K562 (cell line): Measurements from ENCODE around the gene SYCP2. TPM values are rescaled to one million over a fixed set of nuclear protein-coding genes. Genes with fewer than 3 reads are reported as not detected.

Experiments
- ATAC-seq: fragments of 200-7000 bp; cut with Tn5 transposase; 3 replicates; pipeline ENCODE4 v1.9.1; 2020; ENCODE audit warnings: moderate library complexity
- BruUV-seq: library from RNA; stranded (reverse); fragments of 400-500 nt; replicated peaks from 2 replicates; lab custom pipeline; 2021; lab: Mats Ljungman, UMichigan
- CTCF ChIA-PET: fragments of 300-600 bp; formaldehyde crosslinking; extraction: SDS; loops from one replicate; lab custom pipeline; 2021; ENCODE audit warnings: low intra/inter-chr PET ratio; lab: Yijun Ruan, JAX
- POLR2A ChIA-PET: fragments of 300-600, 350-650 bp; sonication (Branson Sonifier 250); formaldehyde crosslinking; extraction: SDS; loops from one replicate; lab custom pipeline; 2021; ENCODE audit warnings: antibody characterized with exemption, inconsistent platforms; lab: Yijun Ruan, JAX
- DNase-seq, 4 experiments: peaks; one replicate each; pipeline versions ENCODE4 v3.0.0 to v3.0.0-alpha.2; 2011 to 2018; ENCODE audit warnings: low spot score in 3 of 4, mixed read lengths in 3 of 4; ENCODE audit errors: extremely low read depth in 1 of 4
- FAIRE-seq: peaks from 2 replicates; lab custom pipeline; 2011; peaks lifted over from hg19 to GRCh38; lab: Jason Lieb, UNC
- H2AFZ ChIP-seq: 2 replicates; pipeline ENCODE4 v1.6.0; 2011; ENCODE audit warnings: low read depth, low read length, control low read depth, inconsistent platforms
- H3K27ac ChIP-seq: fragments of 200-600 bp; 3 replicates; pipeline ENCODE4 v1.8.0; 2011; ENCODE audit warnings: low read depth, mild to moderate bottlenecking, control low read depth, inconsistent platforms, low read length, moderate library complexity, mixed read lengths; ENCODE audit errors: extremely low read depth
- H3K27me3 ChIP-seq, 2 experiments: fragments of 300-600 bp in 1 of 2; 2 replicates in 1 of 2; 3 replicates in 1 of 2; pipeline versions ENCODE4 v1.6.0 to v1.8.0; 2011; ENCODE audit warnings: inconsistent platforms in 2 of 2, low read length in 2 of 2, mild to moderate bottlenecking in 1 of 2, mixed read lengths in 1 of 2, moderate library complexity in 1 of 2; ENCODE audit not compliant: control insufficient read depth in 2 of 2, insufficient read depth in 2 of 2
- H3K36me3 ChIP-seq: fragments of 300-600 bp; 3 replicates; pipeline ENCODE4 v1.8.0; 2011; ENCODE audit warnings: mild to moderate bottlenecking, low read length, inconsistent platforms; ENCODE audit not compliant: control insufficient read depth, insufficient read depth
- H3K4me1 ChIP-seq, 2 experiments: fragments of 200-600 bp in 1 of 2; replicated peaks in 1 of 2; 2 replicates in 1 of 2; 3 replicates in 1 of 2; pipeline versions ENCODE4 v1.5.1 to v1.8.0; 2011; ENCODE audit warnings: inconsistent platforms in 2 of 2, low read length in 2 of 2, mild to moderate bottlenecking in 1 of 2, mixed read lengths in 1 of 2, moderate library complexity in 1 of 2; ENCODE audit not compliant: control insufficient read depth in 2 of 2, insufficient read depth in 2 of 2
- H3K4me2 ChIP-seq: 2 replicates; pipeline ENCODE4 v1.6.1; 2011; ENCODE audit warnings: low read length, control low read depth, inconsistent platforms, mixed read lengths; ENCODE audit not compliant: insufficient read depth
- H3K4me3 ChIP-seq: fragments of 200-600 bp; sonication (generic), shearing (Covaris generic); 2 replicates; pipeline ENCODE4 v1.5.1; 2016; ENCODE audit warnings: control low read depth, inconsistent platforms
- H3K79me2 ChIP-seq: fragments of 200-600 bp; 3 replicates; pipeline ENCODE4 v1.8.0; 2011; ENCODE audit warnings: low read length, inconsistent platforms; ENCODE audit not compliant: control insufficient read depth, insufficient read depth
- H3K9ac ChIP-seq, 2 experiments: 2 replicates each; pipeline versions ENCODE4 v1.6.0 to v1.6.1; 2011; ENCODE audit warnings: low read depth in 2 of 2, low read length in 2 of 2, control low read depth in 1 of 2, inconsistent platforms in 1 of 2, mild to moderate bottlenecking in 1 of 2, mixed read lengths in 1 of 2; ENCODE audit not compliant: insufficient read depth in 1 of 2
- H3K9me1 ChIP-seq: one replicate; pipeline ENCODE4 v1.6.0; 2011; ENCODE audit warnings: inconsistent platforms, mild to moderate bottlenecking, low read length, moderate library complexity; ENCODE audit not compliant: control insufficient read depth, insufficient read depth
- H3K9me3 ChIP-seq: replicated peaks from 2 replicates; pipeline ENCODE4 v1.5.1; 2011; ENCODE audit warnings: low read depth, low read length, inconsistent platforms; ENCODE audit not compliant: control insufficient read depth, insufficient read depth
- H4K20me1 ChIP-seq: replicated peaks from 2 replicates; pipeline ENCODE4 v1.6.1; 2011; ENCODE audit warnings: low read length, inconsistent platforms, mixed read lengths; ENCODE audit not compliant: control insufficient read depth, insufficient read depth
- CCAR2 ChIP-seq: fragments of 200-400 bp; formaldehyde crosslinking; IDR thresholded peaks from 2 replicates; pipeline ENCODE4 v1.6.1; 2017; ENCODE audit warnings: mild to moderate bottlenecking, low read depth, low read length
- EHMT2 ChIP-seq: fragments of 450-650 bp; IDR thresholded peaks from 2 replicates; pipeline ENCODE4 v1.6.1; 2018; ENCODE audit warnings: antibody characterized with exemption
- HDAC8 ChIP-seq: fragments of 450-650 bp; IDR thresholded peaks from 2 replicates; pipeline ENCODE4 v1.6.1; 2016; ENCODE audit warnings: mild to moderate bottlenecking, missing genetic modification characterization, moderate library complexity, missing compliant biosample characterization
- JUND ChIP-seq, 2 experiments: IDR thresholded peaks; 2 replicates in 1 of 2; 3 replicates in 1 of 2; pipeline ENCODE4 v1.6.1; 2011; ENCODE audit warnings: borderline replicate concordance in 2 of 2, low read depth in 2 of 2, low read length in 2 of 2, improper control_type of control experiment in 1 of 2, missing biosample characterization in 1 of 2, missing genetic modification characterization in 1 of 2, missing genetic modification reagents in 1 of 2
- NCOA1 ChIP-seq: fragments of 450-650 bp; IDR thresholded peaks from 2 replicates; pipeline ENCODE4 v1.6.1; 2016; ENCODE audit warnings: low read depth
- STAT5B ChIP-seq: fragments of 250-450 bp; sonication (Bioruptor Pico); IDR thresholded peaks from 2 replicates; pipeline ENCODE4 v1.8.0; 2021; ENCODE audit warnings: mild to moderate bottlenecking, inconsistent platforms
- TAL1 ChIP-seq: fragments of 450-650 bp; IDR thresholded peaks from 2 replicates; pipeline ENCODE4 v1.6.1; 2016; ENCODE audit warnings: mild to moderate bottlenecking
- ZKSCAN1 ChIP-seq: fragments of 150-350 bp; IDR thresholded peaks from 2 replicates; pipeline ENCODE4 v1.6.1; 2016; ENCODE audit warnings: low read depth, low read length
- WGBS: fragments of 100-300 bp; shearing (Covaris generic); methylation state at CpG from one replicate; pipeline ENCODE4 v1.1.6; 2016; ENCODE audit warnings: low coverage, mixed read lengths; ENCODE audit not compliant: insufficient coverage; ENCODE audit errors: missing lambda C conversion rate; 5-methylcytosine and 5-hydroxymethylcytosine counted together
- in situ Hi-C: fragments of 300-500 bp; cut with MboI; formaldehyde crosslinking; loops from 4 replicates; pipeline ENCODE4 v1.15.0; 2018; ENCODE audit warnings: inconsistent platforms, mixed read lengths
- intact Hi-C: fragments of 100-400 bp; cut with micrococcal nuclease; formaldehyde crosslinking; loops from 2 replicates; pipeline ENCODE4 v1.14.2; 2022
- polyA plus RNA-seq, 8 experiments: library from polyadenylated mRNA; depleted of rRNA in 4 of 8; stranded (reverse) in 5 of 8; unstranded in 3 of 8; fragments of >200 nt; fragmentation: Nextera tagmentation in 2 of 8; fragmentation: Illumina TruSeq in 1 of 8; extraction: Ambion mirVana in 2 of 8; extraction: Trizol in 1 of 8; gene quantifications; 2 replicates each; pipeline versions ENCODE4 v1.2.1 to v1.2.3, GENCODE V29; 2011 to 2014; ENCODE audit warnings: inconsistent platforms in 1 of 8, missing spikeins in 1 of 8
- total RNA-seq, 7 experiments: library from RNA; depleted of rRNA in 6 of 7; stranded (reverse); fragments of >200 nt in 6 of 7; fragmentation: Illumina TruSeq in 2 of 7; extraction: Trizol in 2 of 7; gene quantifications; 2 replicates each; pipeline versions ENCODE4 v1.2.1 to v1.2.3, GENCODE V29; 2011 to 2021; ENCODE audit warnings: low replicate concordance in 1 of 7

The SYCP2 gene
- total and polyA plus RNA-seq, 9 of the 15 experiments (the other 6 are each of a cell fraction or from before 2014, with no cell fraction given), result 0.24 to 1.6 (median 0.67) TPM

GRCh38 chr20:59945731-59946130 lies 12.3 kb upstream of the SYCP2 start:
- TF ChIP-seq JUND (IDR thresholded peaks at IDR 0.05; ENCODE audit: borderline replicate concordance, low read depth, low read length) (no peak), JUND (tag; IDR thresholded peaks at IDR 0.05; ENCODE audit: borderline replicate concordance, low read depth, low read length) (no peak), NCOA1 (no peak), CCAR2 (no peak), STAT5B (CRISPR knock-in tag) (no peak), HDAC8 (tag) (no peak), EHMT2 (no peak), ZKSCAN1 (no peak), TAL1 (no peak)
- peaks cover 12% of the 10 kb centered on the region for H3K79me2 ChIP-seq
- H3K27ac ChIP-seq, result no peak overlapping the region
- ChIA-PET POLR2A (interaction anchor here (0.7 kb wide), 1 partner anchor 1321 kb away, joined by 6 read pairs; no protein-coding TSS in a partner anchor), CTCF (interaction anchor here (0.6 kb wide), 1 partner anchor 1175 kb away, joined by 3 read pairs; no protein-coding TSS in a partner anchor)
- WGBS, result 77% methylated on average over 2 of the region's 2 CpGs
- H3K4me2 ChIP-seq, result no peak overlapping the region
- H4K20me1 ChIP-seq, result no peaks in the 10 kb centered on the region
- H3K9ac ChIP-seq, result no peak overlapping the region
- H3K9me3 ChIP-seq, result no peaks in the 10 kb centered on the region
- H2AFZ ChIP-seq, result no peak overlapping the region
- no TSS peak for BruUV-seq
- DNase-seq, result no peak
- no peak for ATAC-seq
- peaks cover 0 to 18% of the 10 kb centered on the region in 2 experiments; a peak in 2 of 5 replicates for H3K4me1 ChIP-seq
- peaks cover 30% of the 10 kb centered on the region; the same call in 1 of the 3 replicates for H3K36me3 ChIP-seq
- H3K27me3 ChIP-seq, result no peaks in the 10 kb centered on the region
- in situ Hi-C loops, result no loop called here
- FAIRE-seq, result no peak
- no peak overlapping the region for H3K4me3 ChIP-seq
- no peaks in the 10 kb centered on the region for H3K9me1 ChIP-seq
- intact Hi-C loops, result no loop called here
